ENCODE measurements around the gene IFNA6.
A peak's percentile ranks its signal among the peaks of the same experiment; 100 is the strongest.

The IFNA6 gene

GRCh38 chr9:21350787-21351186, at the start of gene IFNA6:
IFNA6 (minus strand) TSS chr9:21350887; CDS start chr9:21350887, 0 bp downstream.
- Histone ChIP-seq H3K36me3 (no peaks in the 10 kb centered on the region), H3K27ac (no peak within 1 kb of the TSS), H3K9me3 (ENCODE audit: severe bottlenecking) (no peaks in the 10 kb centered on the region), H3K27me3 (ENCODE audit: insufficient read depth, low read depth, severe bottlenecking) (peaks cover 17% of the 10 kb centered on the region), H3K4me3 (ENCODE audit: low read depth, low read length) (no peak within 1 kb of the TSS)
- no peak for TF ChIP-seq CTCF (IDR thresholded peaks at IDR 0.05; ENCODE audit: low read depth, low read length)
- no peak for DNase-seq

GRCh38 chr9:21399956-21400355, 49.3 kb upstream of the IFNA6 start:
- no peaks in the 10 kb centered on the region for H3K36me3 ChIP-seq
- no peaks in the 10 kb centered on the region for H3K9me3 ChIP-seq (ENCODE audit: severe bottlenecking)
- DNase-seq: no peak
- H3K4me3 ChIP-seq (ENCODE audit: low read depth, low read length): no peak overlapping the region
- no peak for TF ChIP-seq CTCF (IDR thresholded peaks at IDR 0.05; ENCODE audit: low read depth, low read length)
- H3K27ac ChIP-seq: no peak overlapping the region
- H3K27me3 ChIP-seq (ENCODE audit: insufficient read depth, low read depth, severe bottlenecking): peaks cover 72% of the 10 kb centered on the region

GRCh38 chr9:21398955-21399489, 48.3 kb upstream of the IFNA6 start:
- no peak overlapping the region for H3K27ac ChIP-seq
- H3K4me3 ChIP-seq (ENCODE audit: low read depth, low read length): no peak overlapping the region
- no peaks in the 10 kb centered on the region for H3K36me3 ChIP-seq
- no peaks in the 10 kb centered on the region for H3K9me3 ChIP-seq (ENCODE audit: severe bottlenecking)
- H3K27me3 ChIP-seq (ENCODE audit: insufficient read depth, low read depth, severe bottlenecking): peaks cover 62% of the 10 kb centered on the region
- no peak for DNase-seq
- no peak for TF ChIP-seq CTCF (IDR thresholded peaks at IDR 0.05; ENCODE audit: low read depth, low read length)

- DNase-seq: peak; percentile 55
- H3K36me3 ChIP-seq: no peaks in the 10 kb centered on the region
- H3K27me3 ChIP-seq (ENCODE audit: insufficient read depth, low read depth, severe bottlenecking): peaks cover 36% of the 10 kb centered on the region
- TF ChIP-seq CTCF (IDR thresholded peaks at IDR 0.05; ENCODE audit: low read depth, low read length): peak; percentile 96
- H3K4me3 ChIP-seq (ENCODE audit: low read depth, low read length): peak overlapping the region; percentile 36
- no peaks in the 10 kb centered on the region for H3K9me3 ChIP-seq (ENCODE audit: severe bottlenecking)
- no peak overlapping the region for H3K27ac ChIP-seq
These were observed 45.4 kb upstream of the IFNA6 start for GRCh38 chr9:21395778-21396717.

GRCh38 chr9:21392270-21392669, 41.6 kb upstream of the IFNA6 start:
- Histone ChIP-seq H3K27me3 (ENCODE audit: insufficient read depth, low read depth, severe bottlenecking) (peaks cover 15% of the 10 kb centered on the region), H3K36me3 (no peaks in the 10 kb centered on the region), H3K4me3 (ENCODE audit: low read depth, low read length) (no peak overlapping the region), H3K9me3 (ENCODE audit: severe bottlenecking) (no peaks in the 10 kb centered on the region), H3K27ac (no peak overlapping the region)
- peak; percentile 18 for DNase-seq
- peak; percentile 24; the same call in 1 of the 2 replicates for TF ChIP-seq CTCF (IDR thresholded peaks at IDR 0.05; ENCODE audit: low read depth, low read length)

All from WERI-Rb-1 (cell line).